ENCODE data around the gene DHRS2.

GRCh38 chr14:23646648-23647549 lies 10.7 kb downstream of the DHRS2 start:
- TF ChIP-seq CTCF (IDR thresholded peaks at IDR 0.05) = no peak
- TF ChIP-seq POLR2AphosphoS5 (IDR thresholded peaks at IDR 0.05) = no peak
